ENCODE data around the gene UBTD2. TPM values are rescaled to one million over a fixed set of nuclear protein-coding genes. Genes with fewer than 3 reads are reported as not detected.

UBTD2 gene
- total RNA-seq, 4 donors from 2014 or later = 7.1 to 15.1 (median 9.4) TPM

DNA sequence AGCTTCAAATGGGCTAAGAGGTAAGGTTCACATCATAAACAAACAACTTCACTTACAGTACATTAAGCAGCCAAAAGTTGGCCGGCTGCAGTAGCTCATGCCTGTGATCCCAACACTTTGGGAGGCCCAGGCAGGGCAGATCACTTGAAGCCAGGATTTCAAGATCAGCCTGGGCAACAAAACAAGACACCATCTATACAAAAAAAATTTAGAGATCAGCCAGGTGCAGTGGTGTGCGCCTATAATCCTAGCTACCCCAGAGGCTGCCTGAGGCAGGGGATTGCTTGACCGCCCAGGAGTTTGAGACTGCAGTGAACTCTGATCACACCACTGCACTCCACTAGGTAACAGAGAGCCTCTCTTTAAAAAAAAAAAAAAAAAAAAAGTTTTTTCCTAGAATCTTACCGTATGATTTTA is 16.9 kb downstream of the UBTD2 start:
- intact Hi-C loops (cut with DNase I; ENCODE audit: low total_unique reads) = no loop called here
- TF ChIP-seq POLR2A (IDR thresholded peaks at IDR 0.05) (no peak), CTCF (IDR thresholded peaks at IDR 0.05) (no peak)
- H3K4me3 ChIP-seq (ENCODE audit: low read depth, poor library complexity, severe bottlenecking) = no peak overlapping the region
- DNase-seq (ENCODE audit: low spot score in 2 of 2) = no peak
- WGBS, 2 donors = 74 to 77% methylated on average over 4 of the region's 4 CpGs

GRCh38 chr5:172266071-172266675 is 17.4 kb downstream of the UBTD2 start:
- WGBS, 2 donors = 77 to 80% methylated on average over 10 of the region's 10 CpGs
- intact Hi-C loops (cut with DNase I; ENCODE audit: low total_unique reads) = no loop called here
- DNase-seq (ENCODE audit: low spot score in 2 of 2) = no peak
- no peak overlapping the region for H3K4me3 ChIP-seq (ENCODE audit: low read depth, poor library complexity, severe bottlenecking)
- TF ChIP-seq CTCF (IDR thresholded peaks at IDR 0.05) (no peak), POLR2A (IDR thresholded peaks at IDR 0.05) (no peak)

- no peak for TF ChIP-seq CTCF (IDR thresholded peaks at IDR 0.05)
- no peak for TF ChIP-seq POLR2A (IDR thresholded peaks at IDR 0.05)
- DNase-seq (ENCODE audit: low spot score in 2 of 2) = no peak
- H3K4me3 ChIP-seq (ENCODE audit: low read depth, poor library complexity, severe bottlenecking) = no peak overlapping the region
- intact Hi-C loops (cut with DNase I; ENCODE audit: low total_unique reads) = no loop called here
- 77 to 83% methylated on average over 4 of the region's 4 CpGs for WGBS, 2 donors
Observed at GRCh38 chr5:172264815-172265395, 18.7 kb downstream of the UBTD2 start.

DNA sequence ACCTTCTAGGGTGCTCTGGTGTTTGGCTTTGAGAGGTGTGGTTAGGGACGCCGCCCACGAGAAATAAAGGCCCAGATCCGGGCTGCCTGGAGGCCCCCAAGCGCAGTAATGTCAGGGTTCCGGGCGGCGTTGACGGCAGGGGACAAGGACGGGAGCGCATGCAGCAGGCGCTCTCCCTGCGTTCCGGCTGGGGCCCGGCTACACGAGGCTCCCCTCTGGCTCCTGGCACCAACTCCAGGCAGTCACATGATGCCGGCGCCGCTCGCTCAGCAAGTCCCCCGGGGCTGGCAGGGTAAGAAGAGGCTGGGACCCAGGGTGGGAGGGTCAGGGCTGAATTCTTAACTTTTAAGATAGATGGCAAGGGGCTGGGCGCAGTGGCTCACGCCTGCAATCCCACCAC is 28.1 kb downstream of the UBTD2 start:
- TF ChIP-seq POLR2A (IDR thresholded peaks at IDR 0.05) (no peak), CTCF (IDR thresholded peaks at IDR 0.05) (no peak)
- no peak overlapping the region for H3K4me3 ChIP-seq (ENCODE audit: low read depth, poor library complexity, severe bottlenecking)
- intact Hi-C loops (cut with DNase I; ENCODE audit: low total_unique reads) = no loop called here
- DNase-seq (ENCODE audit: low spot score in 2 of 2) = no peak
- 95 to 99% methylated on average over 23 of the region's 23 CpGs for WGBS, 2 donors

- 88 to 92% methylated on average over 2 of the region's 2 CpGs for WGBS, 2 donors
- TF ChIP-seq CTCF (IDR thresholded peaks at IDR 0.05) (no peak), POLR2A (IDR thresholded peaks at IDR 0.05) (no peak)
Observed at GRCh38 chr5:172252501-172252900, 31.1 kb downstream of the UBTD2 start.

GRCh38 chr5:172251419-172251818 is 32.1 kb downstream of the UBTD2 start:
- WGBS, 2 donors = 94 to 97% methylated on average over 1 of the region's 1 CpG
- TF ChIP-seq POLR2A (IDR thresholded peaks at IDR 0.05) = no peak
- TF ChIP-seq CTCF (IDR thresholded peaks at IDR 0.05) = no peak
- H3K4me3 ChIP-seq (ENCODE audit: low read depth, poor library complexity, severe bottlenecking) = no peak overlapping the region
- intact Hi-C loops (cut with DNase I; ENCODE audit: low total_unique reads) = no loop called here
- no peak for DNase-seq (ENCODE audit: low spot score in 2 of 2)

More at GRCh38 chr5:172252501-172252900, 31.1 kb downstream of the UBTD2 start:
- no peak overlapping the region for H3K4me3 ChIP-seq (ENCODE audit: low read depth, poor library complexity, severe bottlenecking)
- DNase-seq (ENCODE audit: low spot score in 2 of 2) = no peak
- intact Hi-C loops (cut with DNase I; ENCODE audit: low total_unique reads) = no loop called here
